Left cardiac atrium (tissue), 4 donors: ENCODE results near the gene L3MBTL4. TPM values are rescaled to one million over a fixed set of nuclear protein-coding genes. Genes with fewer than 3 reads are reported as not detected.
"Not testable (repeated sequence)": the region's sequence is repeated elsewhere in the genome, so short reads cannot be mapped to it uniquely, and the experiment has no call there.

Experiments
- ATAC-seq, 2 donors: fragments of 200-7000 bp; cut with Tn5 transposase; one replicate each; pipeline ENCODE4 v1.9.1; 2020; ENCODE audit warnings: mild to moderate bottlenecking in 2 of 2, moderate library complexity in 2 of 2
- DNase-seq: peaks from one replicate; pipeline ENCODE4 v3.0.0-alpha.2; 2020
- intact Hi-C, 2 donors: fragments of 100-400 bp; cut with DNase I; formaldehyde crosslinking; loops; one replicate each; pipeline versions ENCODE4 v1.14.1 to v1.15.1; 2022 to 2023
- total RNA-seq, 2 donors: library from RNA; stranded (reverse); fragmentation: NEBNext Ultra II Directional; extraction: Animal tissue kit (Norgen Biotek cat#: 25700); gene quantifications; one replicate each; pipeline ENCODE4 v1.2.1, GENCODE V29; 2021
- donor health status: DM: no; HTN: yes; CAD: no.
- donor health status: DM: no; HTN: yes; CAD: no; lungs with severe emphysema.
- donor health status: DM: yes; HTN: yes; CAD: no.
- donor health status: Dilated cardiomyopathy.

The L3MBTL4 gene
- total RNA-seq, 2 donors from 2014 or later, result 15.1 to 19.1 TPM

DNA sequence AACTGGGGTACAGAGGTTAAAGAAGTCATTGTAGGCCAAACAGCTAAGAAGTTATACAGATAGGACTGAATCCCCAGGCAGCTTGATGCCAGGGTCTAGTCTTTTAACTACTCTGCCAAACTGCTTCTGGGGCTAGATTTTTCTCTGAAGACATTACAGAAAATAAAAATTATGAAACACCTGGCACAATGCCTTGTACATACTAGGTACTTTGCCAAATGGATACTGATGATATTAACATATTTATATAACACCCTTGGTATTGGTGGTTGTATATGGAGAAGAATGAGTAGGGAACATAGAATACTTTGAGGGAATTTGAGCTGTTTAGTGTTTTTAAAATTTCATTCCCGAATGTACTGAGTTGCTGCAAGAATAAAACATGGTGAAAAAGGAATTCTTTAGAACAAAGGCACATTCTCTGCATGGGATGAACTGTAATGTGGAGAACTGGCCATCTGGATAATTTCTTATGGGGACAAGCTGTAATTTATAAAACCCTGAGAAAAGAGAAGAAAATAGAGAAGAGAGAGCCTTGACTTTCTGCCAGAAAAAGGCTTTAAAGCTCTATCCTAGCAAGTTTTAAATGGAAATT lies 308.5 kb downstream of the L3MBTL4 start:
- intact Hi-C loops, result no loop called here
- DNase-seq (no peak), ATAC-seq (no peak)

DNA sequence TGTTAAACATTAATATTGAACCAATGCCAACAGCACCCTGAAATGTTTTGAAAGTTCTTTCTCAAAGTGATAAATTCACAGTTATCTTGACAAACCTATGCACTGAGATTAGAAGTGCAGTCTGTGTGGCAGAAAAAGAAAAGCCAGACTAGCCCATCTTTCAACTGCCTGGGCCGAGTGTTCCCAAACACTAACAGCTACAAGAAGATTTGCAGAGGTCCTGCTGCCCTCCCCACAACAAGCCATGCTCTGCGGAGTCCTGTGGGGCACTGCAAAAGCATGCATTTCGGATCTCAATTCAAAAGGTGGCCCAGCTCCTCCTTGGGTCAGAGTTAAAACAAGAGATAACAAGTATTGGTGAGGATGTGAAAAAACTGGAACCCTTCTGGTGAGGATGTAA lies 311.0 kb downstream of the L3MBTL4 start:
- intact Hi-C loops, result no loop called here
- DNase-seq (no peak), ATAC-seq (no peak)

DNA sequence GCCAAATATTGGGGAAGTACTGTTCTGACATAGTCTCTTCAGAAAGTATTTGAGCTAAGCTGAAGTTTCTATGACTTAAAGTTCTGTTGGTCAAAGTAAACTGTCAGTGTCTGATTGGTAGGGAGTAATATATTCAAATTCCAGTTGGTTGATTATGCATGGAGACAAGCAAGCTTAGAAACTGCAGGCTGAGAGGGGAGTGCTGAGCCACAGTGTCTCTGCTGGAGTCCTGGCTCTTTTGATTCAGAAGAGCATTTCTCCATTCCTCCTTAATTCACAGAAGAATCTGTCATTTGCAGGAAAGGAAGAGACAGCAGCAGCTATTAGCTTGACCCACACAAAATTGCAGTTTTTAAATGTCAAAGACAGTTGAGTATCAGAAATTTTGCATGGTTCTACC lies 318.0 kb downstream of the L3MBTL4 start:
- DNase-seq, result no peak
- ATAC-seq, result no peak
- intact Hi-C loops, result no loop called here

DNA sequence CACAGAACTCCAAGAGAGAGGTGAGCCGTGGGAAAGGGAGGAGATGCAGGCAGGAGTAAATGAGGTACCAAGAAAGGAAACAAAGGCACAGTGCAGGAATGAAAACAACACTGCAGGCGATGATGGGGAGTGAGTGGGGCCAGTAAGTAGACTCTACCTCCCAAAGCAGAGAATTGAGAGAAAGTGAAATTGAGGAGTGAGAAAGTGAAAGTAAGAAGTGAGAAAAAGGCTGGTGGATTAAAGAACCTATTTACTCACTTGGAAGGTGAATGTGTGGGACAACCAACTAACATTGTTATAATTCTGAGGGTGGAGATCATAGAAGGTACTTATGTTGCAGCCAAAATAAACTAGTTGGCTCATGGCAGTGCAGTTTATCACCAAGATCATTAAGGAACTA lies 326.3 kb downstream of the L3MBTL4 start:
- ATAC-seq, result no peak
- no peak for DNase-seq
- intact Hi-C loops, result no loop called here

DNA sequence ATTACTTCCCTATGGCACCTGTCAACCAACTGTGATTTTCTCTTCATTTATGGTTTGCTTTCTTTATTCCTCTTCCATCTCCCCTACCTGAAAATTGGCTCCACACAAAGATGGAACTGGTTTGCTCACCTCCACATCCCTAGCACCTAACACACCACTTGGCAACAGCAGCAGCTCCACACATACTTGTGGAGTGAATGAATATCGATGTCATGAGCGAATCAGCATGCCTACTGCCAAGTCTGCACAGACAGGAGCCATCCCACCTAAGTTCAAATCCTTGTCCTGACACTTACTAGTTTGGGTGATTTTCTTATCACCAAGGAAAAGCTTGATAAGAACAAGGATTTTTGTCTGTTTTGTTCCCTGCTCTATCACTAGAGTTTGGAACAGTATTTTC lies 328.0 kb downstream of the L3MBTL4 start:
- no peak for DNase-seq
- intact Hi-C loops, result no loop called here
- no peak for ATAC-seq

DNA sequence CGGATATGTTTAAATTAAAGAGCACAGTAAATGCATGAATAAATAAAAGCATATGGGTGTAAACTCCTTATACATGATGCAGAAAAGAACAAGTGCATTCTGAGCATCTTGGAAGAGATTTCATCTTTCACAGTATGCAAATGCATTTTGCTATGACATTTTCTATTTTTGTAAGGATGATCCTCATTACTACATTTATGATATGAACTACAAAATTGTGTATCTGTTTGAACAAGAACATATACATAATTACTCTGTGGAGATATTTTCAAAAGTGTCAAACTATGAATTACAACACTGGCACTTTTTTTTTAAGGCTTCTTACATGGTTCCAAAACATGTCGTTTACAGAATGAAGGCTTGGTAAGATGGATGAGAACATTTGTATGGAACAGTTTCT lies 335.3 kb downstream of the L3MBTL4 start:
- no peak for ATAC-seq
- intact Hi-C loops, result no loop called here
- no peak for DNase-seq

DNA sequence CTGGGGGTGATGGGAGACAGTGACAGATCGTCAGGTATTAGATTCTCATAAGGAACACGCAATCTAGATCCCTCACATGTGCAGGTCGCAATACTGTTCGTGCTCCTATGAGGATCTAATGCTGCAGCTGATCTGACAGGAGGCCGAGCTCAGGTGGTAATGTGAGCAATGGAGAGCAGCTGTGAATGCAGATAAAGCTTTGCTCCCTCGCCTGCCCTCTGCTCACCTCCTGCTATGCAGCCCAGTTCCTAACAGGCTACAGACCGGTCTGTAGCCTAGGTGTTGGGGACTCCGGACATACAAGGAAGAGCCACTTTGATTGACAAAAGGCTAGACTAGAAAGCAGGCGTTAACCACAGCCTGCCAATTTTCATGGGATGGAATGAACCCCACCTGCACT lies 335.8 kb downstream of the L3MBTL4 start:
- DNase-seq (no peak), ATAC-seq (no peak)
- intact Hi-C loops, result no loop called here

DNA sequence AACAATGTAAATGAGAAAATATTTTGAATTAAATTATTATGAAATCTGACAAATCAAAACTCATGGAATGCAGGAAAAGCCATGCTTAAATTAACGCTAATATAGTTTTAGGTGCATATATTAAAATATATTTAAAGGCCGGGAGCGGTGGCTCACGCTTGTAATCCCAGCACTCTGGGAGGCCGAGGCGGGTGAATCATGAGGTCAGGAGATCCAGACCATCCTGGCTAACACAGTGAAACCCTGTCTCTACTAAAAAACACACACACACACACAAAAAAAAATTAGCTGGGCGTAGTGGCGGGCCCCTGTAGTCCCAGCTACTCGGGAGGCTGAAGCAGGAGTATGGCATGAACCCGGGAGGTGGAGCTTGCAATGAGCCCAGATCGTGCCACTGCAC lies 342.3 kb downstream of the L3MBTL4 start:
- intact Hi-C loops, ATAC-seq, DNase-seq: not testable (repeated sequence)

DNA sequence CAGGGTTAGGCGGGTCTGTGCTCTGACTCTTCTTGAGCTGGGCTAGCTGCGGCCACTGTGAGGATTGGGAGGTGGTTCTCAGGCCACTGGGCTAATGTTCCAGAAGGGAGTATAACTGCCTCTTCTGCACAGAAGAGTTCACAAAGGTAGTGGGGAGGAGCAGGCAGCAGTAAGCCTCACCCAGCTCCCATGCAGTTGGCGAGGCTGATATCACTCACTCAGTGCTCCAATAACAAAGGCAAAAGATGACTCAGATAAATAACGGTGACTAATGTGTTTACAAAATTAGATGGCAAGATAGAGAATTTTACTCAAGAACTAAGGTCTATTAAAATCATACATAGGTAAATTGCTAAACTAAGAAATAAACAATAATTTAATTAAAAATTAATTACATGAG lies 345.2 kb downstream of the L3MBTL4 start:
- intact Hi-C loops, result no loop called here
- no peak for ATAC-seq
- no peak for DNase-seq

DNA sequence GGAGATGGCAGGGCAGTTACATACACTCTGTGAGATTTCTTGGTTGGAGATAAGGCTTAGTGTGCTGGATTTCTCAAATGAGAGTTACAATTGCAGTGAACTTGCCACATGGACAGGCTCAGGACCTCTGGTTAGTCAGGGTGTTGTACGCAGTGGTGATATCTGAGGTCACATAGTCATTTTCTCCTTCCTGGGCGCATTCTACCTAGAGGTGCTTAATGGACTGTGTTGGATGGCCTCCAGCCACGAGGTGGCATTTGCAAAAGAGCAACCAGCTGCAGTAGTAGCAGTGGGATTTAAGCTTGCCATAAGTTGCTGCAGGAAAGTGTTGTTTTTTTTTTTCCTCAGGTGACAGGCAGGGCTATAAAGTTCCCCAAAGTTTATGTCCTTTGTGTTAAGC lies 345.6 kb downstream of the L3MBTL4 start:
- intact Hi-C loops, result no loop called here
- no peak for ATAC-seq

DNA sequence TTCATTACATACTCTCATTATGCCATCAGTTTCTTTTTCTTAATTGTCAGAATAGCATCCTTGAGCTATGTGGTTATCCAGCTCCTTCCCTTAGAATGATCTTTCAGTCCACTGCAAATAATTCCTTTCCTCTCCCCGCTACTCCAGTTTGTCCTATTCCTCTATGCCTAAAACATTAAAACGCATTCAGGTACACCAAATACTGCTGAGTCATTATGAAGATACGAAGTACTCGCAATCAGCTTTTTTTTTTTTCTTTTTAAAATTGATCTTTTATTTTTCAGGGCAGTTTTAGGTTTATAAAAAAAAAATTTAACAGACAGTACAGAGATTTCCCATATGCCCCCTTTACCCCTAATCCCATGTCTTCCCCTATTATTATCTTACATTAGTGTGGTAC lies 354.6 kb downstream of the L3MBTL4 start:
- intact Hi-C loops, result no loop called here
- ATAC-seq (no peak), DNase-seq (no peak)

More for the DNA sequence above, 345.6 kb downstream of the L3MBTL4 start:
- no peak for DNase-seq

DNA sequence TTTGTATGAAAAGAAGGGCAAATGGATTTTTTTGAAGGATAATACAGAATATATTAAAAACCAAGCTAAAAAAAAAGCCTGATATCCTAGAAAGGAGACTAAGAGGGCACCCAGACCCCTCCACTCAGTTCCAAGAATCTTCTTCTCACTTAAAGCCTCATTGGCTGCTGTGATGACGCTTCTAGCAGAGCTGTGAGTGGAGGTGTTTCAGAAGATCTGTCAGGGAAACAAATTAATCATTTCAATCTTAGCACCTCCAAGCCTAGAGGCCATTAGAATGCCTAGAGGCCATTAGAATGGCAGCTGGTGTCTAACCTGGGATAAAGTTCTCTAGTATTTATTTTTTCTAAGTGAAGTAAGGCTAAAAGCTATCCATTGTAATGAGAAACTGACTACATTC lies 355.2 kb downstream of the L3MBTL4 start:
- DNase-seq (no peak), ATAC-seq (peak in 1 of 2 donors; percentile 55)
- intact Hi-C loops, result loop anchor here in 1 of 2 donors (5.0 to 10.0 kb wide), 3 partner anchors 63 to 365 kb away; no protein-coding TSS in a partner anchor

DNA sequence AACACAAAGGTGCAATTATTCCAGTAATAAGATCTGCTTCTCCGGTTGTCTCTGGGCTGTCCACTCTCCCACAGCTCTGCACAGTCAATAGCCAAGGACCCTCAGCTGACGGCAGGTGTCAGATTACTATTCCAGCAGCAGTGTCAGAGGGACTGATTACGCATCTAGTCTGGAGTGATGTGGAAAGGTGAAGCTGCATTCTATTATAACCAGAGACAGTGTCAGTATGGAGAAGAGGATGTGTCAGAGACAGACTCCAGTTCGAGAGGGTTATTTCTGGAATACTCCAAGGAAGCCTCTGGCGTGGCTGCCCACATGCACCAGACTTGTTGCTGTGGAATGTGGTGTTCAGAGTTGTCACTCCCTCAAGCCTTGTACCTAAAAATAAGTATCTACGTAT lies 355.8 kb downstream of the L3MBTL4 start:
- ATAC-seq (peak; percentile 91 to 92), DNase-seq (peak; percentile 53)
- intact Hi-C loops, result loop anchor here in 1 of 2 donors (5.0 to 10.0 kb wide), 3 partner anchors 63 to 366 kb away; no protein-coding TSS in a partner anchor

DNA sequence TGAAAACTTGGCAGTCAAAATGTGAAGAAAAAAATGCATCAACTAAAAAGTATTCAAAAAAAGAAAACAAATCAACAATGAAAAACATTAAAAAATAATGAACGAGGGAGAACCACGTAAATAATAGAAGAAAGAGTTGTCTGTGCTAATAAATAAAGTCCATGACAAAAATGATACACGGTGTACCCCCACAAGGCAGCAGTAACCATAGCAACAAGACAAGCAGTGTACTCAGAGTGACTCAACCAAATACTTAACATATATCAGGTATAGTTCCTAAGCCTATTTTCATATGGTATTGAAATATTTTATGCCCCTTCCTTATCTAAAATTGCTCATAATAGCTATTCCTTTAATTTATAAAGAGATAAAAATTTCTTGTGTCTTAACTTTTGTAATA lies 357.1 kb downstream of the L3MBTL4 start:
- no peak for DNase-seq
- no peak for ATAC-seq
- intact Hi-C loops, result loop anchor here in 1 of 2 donors (5.0 to 10.0 kb wide), 3 partner anchors 65 to 367 kb away; no protein-coding TSS in a partner anchor

DNA sequence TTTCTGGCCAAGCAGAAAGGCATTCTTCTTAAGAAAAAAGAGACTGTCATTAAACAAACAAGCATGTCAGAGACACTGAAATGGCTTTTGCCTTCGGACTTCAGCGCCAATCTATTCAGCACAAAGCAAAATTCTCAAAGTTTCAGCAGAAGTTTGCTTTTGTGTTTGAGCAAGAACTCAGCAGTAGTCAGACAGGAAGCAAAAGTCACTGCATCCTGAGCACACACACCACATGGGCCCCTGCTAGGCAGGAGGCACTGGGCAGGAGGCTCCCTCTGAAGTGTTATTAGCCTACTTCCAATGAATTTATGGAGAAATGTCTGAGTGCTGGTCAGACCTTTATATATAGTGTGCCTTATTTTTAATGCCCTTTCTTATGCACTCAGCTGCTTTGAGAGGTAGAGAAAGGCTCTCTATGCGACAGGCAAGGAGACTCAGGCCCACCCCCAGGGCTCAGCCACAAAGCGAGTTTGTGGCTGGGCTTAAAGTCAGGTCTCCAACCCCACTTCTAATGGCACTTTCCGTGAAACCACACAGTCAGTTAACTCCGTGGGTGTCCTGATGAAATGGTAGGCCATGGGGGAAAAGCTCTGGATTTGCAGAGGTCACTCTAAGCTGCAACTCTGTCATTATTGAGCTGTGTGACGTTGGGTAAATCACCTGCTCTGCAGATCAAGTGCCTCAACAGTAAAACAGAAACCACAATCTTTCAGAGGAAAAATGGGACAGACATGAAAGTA lies 358.4 kb downstream of the L3MBTL4 start:
- ATAC-seq, result no peak
- DNase-seq, result no peak
- intact Hi-C loops, result loop anchor here in 1 of 2 donors (5.0 to 10.0 kb wide), 3 partner anchors 66 to 368 kb away; no protein-coding TSS in a partner anchor

DNA sequence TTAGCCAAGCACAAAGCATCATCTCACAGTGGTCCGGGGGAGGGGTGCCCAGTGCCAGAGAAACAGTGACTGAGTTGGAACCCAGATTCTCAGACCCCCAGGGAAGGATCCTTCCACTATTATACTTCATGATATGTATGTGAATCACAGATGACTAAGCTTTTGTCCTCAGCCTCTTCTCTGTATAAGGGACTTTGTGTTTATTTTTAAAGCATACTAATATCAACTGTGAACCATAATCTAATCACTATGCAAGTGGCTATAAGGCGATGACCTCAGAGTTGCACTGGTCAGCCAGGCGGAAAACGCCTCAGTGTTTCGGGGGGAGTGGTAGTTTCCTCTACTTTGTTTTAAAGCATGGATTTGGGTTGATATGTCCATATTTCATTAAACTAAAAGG lies 359.0 kb downstream of the L3MBTL4 start:
- DNase-seq, result no peak
- peak in 1 of 2 donors; percentile 32 for ATAC-seq
- intact Hi-C loops, result loop anchor here in 1 of 2 donors (5.0 to 10.0 kb wide), 3 partner anchors 67 to 369 kb away; no protein-coding TSS in a partner anchor

DNA sequence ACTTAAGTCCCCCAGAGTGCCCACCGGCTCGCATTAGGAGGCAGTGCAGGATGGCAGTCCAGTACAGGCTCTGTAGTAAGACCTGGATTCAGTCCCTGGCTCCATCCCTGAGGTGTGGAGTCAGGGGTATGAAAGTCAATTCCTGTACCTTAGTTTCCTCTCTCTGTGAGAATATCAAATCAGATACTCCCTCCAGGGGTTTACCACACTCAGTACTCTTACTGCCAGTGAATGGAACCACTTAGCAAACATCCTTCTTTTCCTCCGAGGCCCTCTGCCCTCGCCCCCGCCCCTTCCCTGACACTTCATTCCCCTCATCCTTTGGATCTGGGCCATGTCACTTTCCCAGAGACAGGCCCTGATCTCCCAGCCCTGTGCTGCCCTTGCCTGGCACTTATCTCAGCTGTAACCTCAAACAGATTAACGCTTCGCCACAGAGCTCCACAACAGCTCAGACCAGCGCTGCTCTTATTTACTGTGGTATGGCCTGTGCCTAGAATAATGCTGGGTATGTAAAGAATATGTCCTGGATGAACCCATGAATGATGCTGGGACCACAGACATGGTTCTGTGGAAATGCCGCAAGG lies 360.4 kb downstream of the L3MBTL4 start:
- DNase-seq (peak; percentile 43), ATAC-seq (peak; percentile 40 to 83)
- intact Hi-C loops, result loop anchor here in 1 of 2 donors (5.0 to 10.0 kb wide), 2 partner anchors 162 to 370 kb away; no protein-coding TSS in a partner anchor

DNA sequence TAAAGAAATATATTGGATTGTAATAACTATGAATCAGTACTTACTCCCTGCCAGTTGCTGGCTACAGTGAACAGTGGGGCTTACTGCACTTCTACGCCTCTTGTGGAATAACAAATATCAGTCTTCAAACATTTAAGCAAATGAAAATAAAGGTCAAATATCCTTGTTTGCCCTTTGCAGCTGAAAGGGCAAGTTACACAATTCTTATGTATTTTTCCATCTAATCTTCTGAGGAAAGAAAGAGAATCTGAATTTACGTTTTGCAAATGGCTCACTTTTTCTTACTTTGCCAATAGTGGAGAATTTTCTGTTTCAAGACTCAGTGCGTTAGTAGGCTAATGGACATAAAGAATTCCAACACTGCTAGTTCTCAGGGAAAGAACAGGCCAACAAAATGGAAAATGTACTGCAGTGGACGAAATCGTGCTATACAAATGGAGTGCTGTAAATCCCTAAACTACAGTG lies 362.2 kb downstream of the L3MBTL4 start:
- intact Hi-C loops, result loop anchor here in 1 of 2 donors (5.0 to 10.0 kb wide), 2 partner anchors 160 to 372 kb away; no protein-coding TSS in a partner anchor
- DNase-seq (no peak), ATAC-seq (no peak)

DNA sequence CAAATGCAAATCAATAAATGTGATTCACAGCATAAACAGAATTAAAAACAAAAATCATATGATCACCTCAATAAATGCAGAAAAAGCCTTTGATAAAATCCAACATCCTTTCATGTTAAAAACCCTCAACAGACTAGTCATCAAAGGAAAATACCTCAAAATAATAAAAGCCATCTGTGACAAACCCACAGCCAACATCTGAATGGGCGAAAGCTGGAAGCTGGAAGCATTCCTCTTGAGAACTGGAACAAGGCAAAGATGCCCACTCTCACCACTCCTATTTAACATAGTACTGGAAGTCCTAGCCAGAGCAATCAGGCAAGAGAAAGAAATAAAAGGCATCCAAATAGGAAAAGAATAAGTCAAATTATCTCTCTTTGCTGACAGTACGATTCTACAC lies 367.1 kb downstream of the L3MBTL4 start:
- DNase-seq, ATAC-seq, intact Hi-C loops: not testable (repeated sequence)

DNA sequence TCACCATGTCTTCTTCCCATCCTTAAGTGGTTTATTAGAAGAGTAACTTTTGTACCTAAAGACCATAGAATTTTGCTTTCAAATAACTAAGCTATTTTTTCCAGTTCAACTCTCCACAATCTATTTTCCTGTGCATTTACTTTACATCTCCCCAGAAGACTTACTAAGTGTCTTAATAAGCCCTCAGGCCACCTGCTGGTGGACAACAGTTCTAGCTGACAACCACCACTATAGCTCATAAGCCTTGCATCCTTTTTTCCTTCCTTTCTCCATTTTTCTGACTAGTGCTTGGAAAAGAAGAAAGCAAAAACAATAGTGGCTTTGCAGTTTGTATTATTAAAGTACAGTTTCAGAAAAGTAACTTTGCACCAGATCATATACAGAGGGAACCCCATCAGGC lies 369.9 kb downstream of the L3MBTL4 start:
- DNase-seq (no peak), ATAC-seq (no peak)
- intact Hi-C loops, result no loop called here
